Ramos (cell line): ENCODE results near the gene CSPG4.
"Not testable (repeated sequence)": the region's sequence is repeated elsewhere in the genome, so short reads cannot be mapped to it uniquely, and the experiment has no call there.

Experiments used
- in situ Hi-C: fragments of 300-500 bp; cut with MboI; formaldehyde crosslinking; loops from one replicate; pipeline ENCODE4 v1.14.3; 2022; ENCODE audit warnings: low sequenced_read_pairs; ENCODE audit not compliant: unreplicated experiment

CSPG4 gene

GRCh38 chr15:75742346-75742745, 29.7 kb upstream of the CSPG4 start:
- in situ Hi-C loops = not testable (repeated sequence)

GRCh38 chr15:75739791-75740190, 27.1 kb upstream of the CSPG4 start:
- in situ Hi-C loops = no loop called here

- in situ Hi-C loops = no loop called here
Observed at GRCh38 chr15:75738647-75739325, 26.1 kb upstream of the CSPG4 start.

GRCh38 chr15:75738014-75738646, 25.5 kb upstream of the CSPG4 start:
- in situ Hi-C loops = no loop called here

GRCh38 chr15:75737116-75738013, 24.7 kb upstream of the CSPG4 start:
- in situ Hi-C loops = not testable (repeated sequence)

GRCh38 chr15:75736256-75736655, 23.6 kb upstream of the CSPG4 start:
- in situ Hi-C loops = no loop called here

- in situ Hi-C loops = loop anchor here (5.0 kb wide), 1 partner anchor 72 kb away; no protein-coding TSS in a partner anchor
Observed at GRCh38 chr15:75734861-75735760, 22.5 kb upstream of the CSPG4 start.

GRCh38 chr15:75733761-75734651, 21.4 kb upstream of the CSPG4 start:
- in situ Hi-C loops = loop anchor here (5.0 kb wide), 1 partner anchor 73 kb away; no protein-coding TSS in a partner anchor

- in situ Hi-C loops = loop anchor here (5.0 kb wide), 1 partner anchor 74 kb away; no protein-coding TSS in a partner anchor
Observed at GRCh38 chr15:75732809-75733451, 20.3 kb upstream of the CSPG4 start.

GRCh38 chr15:75732177-75732808, 19.6 kb upstream of the CSPG4 start:
- in situ Hi-C loops = loop anchor here (5.0 kb wide), 1 partner anchor 75 kb away; no protein-coding TSS in a partner anchor

- in situ Hi-C loops = loop anchor here (5.0 kb wide), 1 partner anchor 76 kb away; no protein-coding TSS in a partner anchor
Observed at GRCh38 chr15:75731248-75732151, 18.9 kb upstream of the CSPG4 start.

GRCh38 chr15:75730376-75731247, 18.0 kb upstream of the CSPG4 start:
- in situ Hi-C loops = loop anchor here (5.0 kb wide), 1 partner anchor 77 kb away; no protein-coding TSS in a partner anchor

GRCh38 chr15:75729326-75730069, 16.9 kb upstream of the CSPG4 start:
- in situ Hi-C loops = loop anchor here (5.0 kb wide), 1 partner anchor 78 kb away; no protein-coding TSS in a partner anchor

GRCh38 chr15:75727851-75728715, 15.4 kb upstream of the CSPG4 start:
- in situ Hi-C loops = no loop called here
